PFSK-1 (cell line): ENCODE data around the gene STN1.

Experiments
- FOXP2 ChIP-seq: optimal IDR thresholded peaks from 2 replicates; pipeline ENCODE3; 2011; ENCODE audit warnings: borderline replicate concordance, control low read depth, inconsistent platforms; ENCODE audit not compliant: insufficient read depth; ENCODE audit errors: extremely low read length, extremely low read depth
- POLR2AphosphoS5 ChIP-seq: IDR thresholded peaks from 2 replicates; pipeline ENCODE4 v1.6.1; 2012; ENCODE audit warnings: low read depth, mild to moderate bottlenecking, control low read depth, low read length, moderate library complexity
- REST ChIP-seq, 2 experiments: IDR thresholded peaks; 2 replicates each; pipeline versions ENCODE4 v1.6.1 to v1.8.0; 2011 to 2012; ENCODE audit warnings: low read depth in 2 of 2, low read length in 2 of 2, control low read depth in 1 of 2, inconsistent platforms in 1 of 2, mild to moderate bottlenecking in 1 of 2, moderate library complexity in 1 of 2; ENCODE audit not compliant: insufficient read depth in 1 of 2
- SIN3A ChIP-seq: IDR thresholded peaks from 2 replicates; pipeline ENCODE4 v1.6.1; 2012; ENCODE audit warnings: mild to moderate bottlenecking, low read length, moderate library complexity, borderline replicate concordance; ENCODE audit not compliant: insufficient read depth
- TAF1 ChIP-seq: IDR thresholded peaks from 2 replicates; pipeline ENCODE4 v1.6.1; 2012; ENCODE audit warnings: low read length, control low read depth, borderline replicate concordance; ENCODE audit not compliant: insufficient read depth

STN1 gene

GRCh38 chr10:103910442-103911012 lies 7.5 kb downstream of the STN1 start:
- TF ChIP-seq POLR2AphosphoS5 (no peak), FOXP2 (no peak), REST (IDR thresholded peaks at IDR 0.05; ENCODE audit: insufficient read depth in 1 of 2, low read depth in 2 of 2, low read length in 2 of 2) (no peak), TAF1 (no peak), SIN3A (no peak)

- TF ChIP-seq REST (IDR thresholded peaks at IDR 0.05; ENCODE audit: insufficient read depth in 1 of 2, low read depth in 2 of 2, low read length in 2 of 2) (no peak), FOXP2 (no peak), SIN3A (no peak), TAF1 (no peak), POLR2AphosphoS5 (no peak)
Measured at GRCh38 chr10:103905441-103905840, 12.5 kb downstream of the STN1 start.

- TF ChIP-seq SIN3A, result no peak
- TF ChIP-seq REST (IDR thresholded peaks at IDR 0.05; ENCODE audit: insufficient read depth in 1 of 2, low read depth in 2 of 2, low read length in 2 of 2), result no peak
- no peak for TF ChIP-seq POLR2AphosphoS5
- no peak for TF ChIP-seq TAF1
- no peak for TF ChIP-seq FOXP2
Measured at GRCh38 chr10:103901299-103901698, 16.7 kb downstream of the STN1 start.

DNA sequence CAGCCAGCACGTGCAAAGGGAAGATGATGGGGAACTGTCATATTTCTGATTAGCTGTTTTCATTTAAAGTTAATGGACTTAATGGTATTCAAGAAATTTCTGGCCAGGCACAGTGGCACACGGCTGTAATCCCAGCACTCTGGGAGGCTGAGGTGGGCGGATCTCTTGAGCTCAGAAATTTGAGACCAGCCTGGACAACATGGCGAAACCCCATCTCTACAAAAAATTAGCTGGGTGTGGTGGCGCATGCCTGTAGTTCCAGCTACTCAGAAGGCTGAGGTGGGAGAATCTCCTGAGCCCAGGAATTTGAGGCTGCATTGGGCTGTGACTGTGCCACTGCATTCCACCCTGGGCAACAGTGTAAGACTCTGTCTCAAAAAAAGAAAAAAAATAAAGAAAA lies 18.7 kb downstream of the STN1 start:
- no peak for TF ChIP-seq REST (IDR thresholded peaks at IDR 0.05; ENCODE audit: insufficient read depth in 1 of 2, low read depth in 2 of 2, low read length in 2 of 2)
- no peak for TF ChIP-seq TAF1
- no peak for TF ChIP-seq SIN3A
- TF ChIP-seq POLR2AphosphoS5, result no peak
- no peak for TF ChIP-seq FOXP2
